Pancreas (tissue), 10 donors: ENCODE data around the gene PEX26. TPM values are rescaled to one million over a fixed set of nuclear protein-coding genes. Genes with fewer than 3 reads are reported as not detected.

Source experiments
- ATAC-seq, 4 donors: fragments of 200-7000 bp; cut with Tn5 transposase; one replicate each; pipeline versions ENCODE4 v1.8.0 to v1.9.1; 2020; ENCODE audit warnings: mild to moderate bottlenecking in 4 of 4, moderate library complexity in 4 of 4
- DNase-seq, 6 donors: peaks; one replicate each; pipeline ENCODE4 v3.0.0-alpha.2; 2020
- FAIRE-seq: peaks from 2 replicates; lab custom pipeline; 2012; peaks lifted over from hg19 to GRCh38; lab: Jason Lieb, UNC
- H3K27ac ChIP-seq, 4 donors: fragments of 200-600 bp; sonication (generic); 1 replicate in 3 of 4; 2 replicates in 1 of 4; pipeline versions ENCODE4 v1.5.0 to v1.8.0; 2020
- H3K27me3 ChIP-seq, 4 donors: fragments of 200-600 bp; one replicate each; pipeline ENCODE4 v1.8.0; 2021
- H3K36me3 ChIP-seq, 3 donors: fragments of 200-600 bp; sonication (generic) in 1 of 3; one replicate each; pipeline versions ENCODE4 v1.5.0 to v1.8.0; 2020 to 2021
- H3K4me1 ChIP-seq, 3 donors: fragments of 200-600 bp; one replicate each; pipeline ENCODE4 v1.8.0; 2021
- H3K4me3 ChIP-seq, 4 donors: fragments of 200-600 bp; sonication (generic) in 2 of 4; one replicate each; pipeline versions ENCODE4 v1.5.0 to v1.8.0; 2020 to 2021
- H3K9me3 ChIP-seq, 4 donors: fragments of 200-600 bp; one replicate each; pipeline ENCODE4 v1.8.0; 2021
- CTCF ChIP-seq, 4 donors: fragments of 200-600 bp; sonication (generic) in 3 of 4; IDR thresholded peaks; one replicate each; pipeline versions ENCODE4 v1.5.0 to v1.8.0; 2021; ENCODE audit warnings: antibody characterized with exemption in 4 of 4
- WGBS, 2 donors: extraction: QIAGEN DNeasy Blood & Tissue Kit; methylation state at CpG; one replicate each; pipeline ENCODE4 v1.1.7; 2013; 5-methylcytosine and 5-hydroxymethylcytosine counted together
- intact Hi-C, 3 donors: fragments of 100-400 bp; cut with DNase I; formaldehyde crosslinking; loops; one replicate each; pipeline versions ENCODE4 v1.11.1 to v1.14.2; 2022
- polyA plus RNA-seq, 2 donors: library from polyadenylated mRNA; stranded (reverse); fragments of 200-250 nt; gene quantifications; one replicate each; pipeline ENCODE4 v1.2.3, GENCODE V29; 2013
- total RNA-seq, 6 donors: library from RNA; stranded (reverse); fragmentation: NEBNext Ultra II Directional in 4 of 6; extraction: Animal tissue kit (Norgen Biotek cat#: 25700) in 4 of 6; gene quantifications; one replicate each; pipeline versions ENCODE4 v1.2.1 to v1.2.4, GENCODE V29; 2021 to 2023
- donor health status: healthy with polysubstance abuse.
- donor health status: DM: no; HTN: no; CAD: no; lungs with moderate emphysema.
- donor health status: DM: no; HTN: no; CAD: no.
- donor health status: control.
- donor health status: control.
- donor health status: Bipolar disorder and iron deficiency.
- donor health status: DM: yes; HTN: yes; CAD: no.
- donor health status: DM: no; HTN: no; CAD: no.
- donor health status: DM: no; HTN: no; CAD: no.
- donor health status: DM: yes; HTN: yes; CAD: no.

PEX26 gene
- total and polyA plus RNA-seq, 8 donors: 9.3 to 26.5 (median 14.3) TPM

GRCh38 chr22:18087350-18087855, 9.6 kb downstream of the PEX26 start:
- DNase-seq: no peak
- no peak for FAIRE-seq
- TF ChIP-seq CTCF (IDR thresholded peaks at IDR 0.05): no peak
- no peak for ATAC-seq
- intact Hi-C loops: no loop called here
- Histone ChIP-seq H3K27ac (no peak overlapping the region), H3K4me3 (no peak overlapping the region), H3K27me3 (no peaks in the 10 kb centered on the region), H3K36me3 (peaks cover 0 to 49% (median 21%) of the 10 kb centered on the region in 3 donors), H3K9me3 (no peaks in the 10 kb centered on the region), H3K4me1 (peaks cover 0 to 10% (median 5%) of the 10 kb centered on the region in 3 donors)
- 70 to 81% methylated on average over 13 of the region's 13 CpGs for WGBS, 2 donors

GRCh38 chr22:18088825-18089568, 11.2 kb downstream of the PEX26 start:
- peak overlapping the region in 2 of 4 donors; percentile 19 to 41 for H3K27ac ChIP-seq
- peaks cover 0 to 38% (median 21%) of the 10 kb centered on the region in 3 donors for H3K36me3 ChIP-seq
- intact Hi-C loops: no loop called here
- peaks cover 0 to 12% (median 9%) of the 10 kb centered on the region in 3 donors for H3K4me1 ChIP-seq
- no peak overlapping the region for H3K4me3 ChIP-seq
- FAIRE-seq: no peak
- no peaks in the 10 kb centered on the region for H3K9me3 ChIP-seq
- no peaks in the 10 kb centered on the region for H3K27me3 ChIP-seq
- TF ChIP-seq CTCF (IDR thresholded peaks at IDR 0.05): no peak
- DNase-seq: peak in 3 of 6 donors; percentile 20 to 38 (median 33)
- peak in 1 of 4 donors; percentile 5 for ATAC-seq
- WGBS, 2 donors: 66 to 76% methylated on average over 11 of the region's 11 CpGs

GRCh38 chr22:18090286-18090685, 12.5 kb downstream of the PEX26 start:
- Histone ChIP-seq H3K4me3 (no peak overlapping the region), H3K27me3 (no peaks in the 10 kb centered on the region), H3K27ac (no peak overlapping the region), H3K9me3 (no peaks in the 10 kb centered on the region), H3K36me3 (peaks cover 0 to 32% (median 18%) of the 10 kb centered on the region in 3 donors), H3K4me1 (peaks cover 0 to 12% (median 9%) of the 10 kb centered on the region in 3 donors)
- no peak for TF ChIP-seq CTCF (IDR thresholded peaks at IDR 0.05)
- DNase-seq: no peak
- 94 to 98% methylated on average over 8 of the region's 8 CpGs for WGBS, 2 donors
- FAIRE-seq: no peak
- ATAC-seq: no peak
- intact Hi-C loops: no loop called here

GRCh38 chr22:18091478-18091877, 13.7 kb downstream of the PEX26 start:
- intact Hi-C loops: no loop called here
- Histone ChIP-seq H3K9me3 (no peaks in the 10 kb centered on the region), H3K27me3 (no peaks in the 10 kb centered on the region), H3K27ac (peak overlapping the region; percentile 71 to 85 (median 80)), H3K4me3 (peak overlapping the region in 2 of 4 donors; percentile 22), H3K36me3 (peaks cover 0 to 21% (median 10%) of the 10 kb centered on the region in 3 donors), H3K4me1 (peaks cover 0 to 12% (median 9%) of the 10 kb centered on the region in 3 donors)
- DNase-seq (no peak), FAIRE-seq (no peak), ATAC-seq (peak in 3 of 4 donors; percentile 18 to 35 (median 18))
- WGBS, 2 donors: 59 to 64% methylated on average over 7 of the region's 7 CpGs
- TF ChIP-seq CTCF (IDR thresholded peaks at IDR 0.05): no peak
